Measurements from ENCODE around the gene EXD3.

EXD3 gene

GRCh38 chr9:137372693-137373610 is 50.0 kb downstream of the EXD3 start:
- Histone ChIP-seq H3K4me1 (ENCODE audit: low read length) (no peaks in the 10 kb centered on the region), H3F3A (ENCODE audit: insufficient read depth, low read length) (no peaks in the 10 kb centered on the region), H3K9ac (ENCODE audit: low read length) (no peak overlapping the region), H3K9me2 (replicated peaks; ENCODE audit: insufficient read depth, low read length) (no peaks in the 10 kb centered on the region), H3K4me3 (ENCODE audit: low read length) (no peak overlapping the region), H3K27me3 (replicated peaks; ENCODE audit: insufficient read depth, low read length) (peaks cover 90% of the 10 kb centered on the region), H3K9me3 (replicated peaks; ENCODE audit: insufficient read depth, low read length) (no peaks in the 10 kb centered on the region), H2AFZ (ENCODE audit: low read length) (no peak overlapping the region), H3K27ac (ENCODE audit: low read length) (no peak overlapping the region), H3K4me2 (ENCODE audit: low read depth, low read length) (no peak overlapping the region), H3K79me2 (ENCODE audit: low read length) (no peaks in the 10 kb centered on the region), H4K20me1 (ENCODE audit: insufficient read depth, low read length) (no peaks in the 10 kb centered on the region), H3K36me3 (replicated peaks; ENCODE audit: insufficient read depth, low read length) (no peaks in the 10 kb centered on the region)
- DNase-seq = no peak
- TF ChIP-seq EZH2 (optimal IDR thresholded peaks at IDR 0.05; ENCODE audit: low read depth, low read length) (no peak), EZH2phosphoT487 (IDR thresholded peaks at IDR 0.05; ENCODE audit: low read length) (no peak), CTCF (IDR thresholded peaks at IDR 0.05; ENCODE audit: low read length) (no peak)

GRCh38 chr9:137371946-137372651 is 50.9 kb downstream of the EXD3 start:
- no peaks in the 10 kb centered on the region for H3K4me1 ChIP-seq (ENCODE audit: low read length)

GRCh38 chr9:137371521-137371941 is 51.4 kb downstream of the EXD3 start:
- peaks cover 92% of the 10 kb centered on the region for H3K27me3 ChIP-seq (replicated peaks; ENCODE audit: insufficient read depth, low read length)
- H3K4me1 ChIP-seq (ENCODE audit: low read length) = no peaks in the 10 kb centered on the region
- no peak overlapping the region for H3K4me2 ChIP-seq (ENCODE audit: low read depth, low read length)
- TF ChIP-seq EZH2 (optimal IDR thresholded peaks at IDR 0.05; ENCODE audit: low read depth, low read length) = no peak
- TF ChIP-seq EZH2phosphoT487 (IDR thresholded peaks at IDR 0.05; ENCODE audit: low read length) = no peak
- no peak for TF ChIP-seq CTCF (IDR thresholded peaks at IDR 0.05; ENCODE audit: low read length)
- H3K9ac ChIP-seq (ENCODE audit: low read length) = no peak overlapping the region
- H4K20me1 ChIP-seq (ENCODE audit: insufficient read depth, low read length) = no peaks in the 10 kb centered on the region
- no peaks in the 10 kb centered on the region for H3K36me3 ChIP-seq (replicated peaks; ENCODE audit: insufficient read depth, low read length)
- no peak for DNase-seq
- H3K9me3 ChIP-seq (replicated peaks; ENCODE audit: insufficient read depth, low read length) = no peaks in the 10 kb centered on the region
- no peak overlapping the region for H3K4me3 ChIP-seq (ENCODE audit: low read length)
- H3K27ac ChIP-seq (ENCODE audit: low read length) = no peak overlapping the region
- no peaks in the 10 kb centered on the region for H3F3A ChIP-seq (ENCODE audit: insufficient read depth, low read length)
- H3K79me2 ChIP-seq (ENCODE audit: low read length) = no peaks in the 10 kb centered on the region
- no peaks in the 10 kb centered on the region for H3K9me2 ChIP-seq (replicated peaks; ENCODE audit: insufficient read depth, low read length)
- H2AFZ ChIP-seq (ENCODE audit: low read length) = no peak overlapping the region

More at GRCh38 chr9:137371946-137372651, 50.9 kb downstream of the EXD3 start:
- Histone ChIP-seq H3F3A (ENCODE audit: insufficient read depth, low read length) (no peaks in the 10 kb centered on the region), H3K27me3 (replicated peaks; ENCODE audit: insufficient read depth, low read length) (peaks cover 91% of the 10 kb centered on the region), H2AFZ (ENCODE audit: low read length) (no peak overlapping the region), H3K79me2 (ENCODE audit: low read length) (no peaks in the 10 kb centered on the region), H3K9me3 (replicated peaks; ENCODE audit: insufficient read depth, low read length) (no peaks in the 10 kb centered on the region), H4K20me1 (ENCODE audit: insufficient read depth, low read length) (no peaks in the 10 kb centered on the region), H3K9me2 (replicated peaks; ENCODE audit: insufficient read depth, low read length) (no peaks in the 10 kb centered on the region), H3K4me2 (ENCODE audit: low read depth, low read length) (no peak overlapping the region), H3K4me3 (ENCODE audit: low read length) (no peak overlapping the region), H3K36me3 (replicated peaks; ENCODE audit: insufficient read depth, low read length) (no peaks in the 10 kb centered on the region), H3K27ac (ENCODE audit: low read length) (no peak overlapping the region), H3K9ac (ENCODE audit: low read length) (no peak overlapping the region)
- TF ChIP-seq EZH2phosphoT487 (IDR thresholded peaks at IDR 0.05; ENCODE audit: low read length) (no peak), EZH2 (optimal IDR thresholded peaks at IDR 0.05; ENCODE audit: low read depth, low read length) (no peak), CTCF (IDR thresholded peaks at IDR 0.05; ENCODE audit: low read length) (no peak)
- no peak for DNase-seq
